ENCODE results near the gene MBNL2. TPM values are rescaled to one million over a fixed set of nuclear protein-coding genes. Genes with fewer than 3 reads are reported as not detected.
A peak's percentile ranks its signal among the peaks of the same experiment; 100 is the strongest.

The MBNL2 gene
- total RNA-seq, 2 experiments from 2014 or later = 2.7 to 7.4 TPM

DNA sequence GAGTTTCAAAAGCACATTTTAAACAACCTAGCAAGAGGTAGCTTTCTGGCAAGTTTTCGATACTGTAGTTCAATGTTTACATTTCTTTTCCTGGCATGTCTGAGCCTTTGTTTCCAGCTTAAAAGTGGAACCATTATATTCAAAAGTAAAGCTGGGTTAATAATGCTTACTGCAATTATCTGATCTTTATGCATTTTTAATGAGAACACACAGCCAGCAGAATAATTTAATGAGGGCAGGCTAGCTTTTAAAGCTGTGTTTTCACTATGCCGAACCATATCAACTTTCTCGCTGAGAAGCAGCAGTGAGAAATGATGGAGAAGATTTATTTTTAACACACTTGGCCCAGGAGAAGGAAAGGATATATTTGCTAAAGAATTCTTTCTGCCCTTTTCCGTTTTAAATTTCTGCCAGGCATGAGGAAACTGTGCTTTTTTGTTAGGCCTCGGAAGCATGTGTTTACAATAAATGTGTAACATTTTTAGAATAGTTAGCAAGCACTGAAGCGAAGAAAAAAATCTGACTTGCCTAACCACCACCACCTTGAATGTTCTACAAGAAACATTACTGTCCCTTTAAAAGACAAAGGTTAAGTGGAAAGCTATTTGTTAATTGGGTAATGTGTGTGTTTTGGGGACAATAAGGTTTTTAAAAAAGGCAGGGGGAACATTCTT, 1.0 kb downstream of the MBNL2 start:
- H4K20me1 ChIP-seq (ENCODE audit: insufficient read depth, low read length) = no peaks in the 10 kb centered on the region
- intact Hi-C loops (cut with micrococcal nuclease; ENCODE audit: unreplicated experiment) = loop anchor here (10.0 kb wide), 1 partner anchor 122 kb away; no protein-coding TSS in a partner anchor
- ChIA-PET CTCF (ENCODE audit: unreplicated experiment) (no interaction called here), POLR2A (interaction anchor here (0.8 to 1.1 kb wide), 4 partner anchors 10 to 209 kb away, joined by 3 to 4 read pairs (median 3); no protein-coding TSS in a partner anchor)
- no peaks in the 10 kb centered on the region for H3K9me2 ChIP-seq (ENCODE audit: insufficient read depth, low read length)
- no peak for TF ChIP-seq EZH2phosphoT487 (IDR thresholded peaks at IDR 0.05; ENCODE audit: borderline replicate concordance, low read depth, low read length)
- TF ChIP-seq, protein P1, sequence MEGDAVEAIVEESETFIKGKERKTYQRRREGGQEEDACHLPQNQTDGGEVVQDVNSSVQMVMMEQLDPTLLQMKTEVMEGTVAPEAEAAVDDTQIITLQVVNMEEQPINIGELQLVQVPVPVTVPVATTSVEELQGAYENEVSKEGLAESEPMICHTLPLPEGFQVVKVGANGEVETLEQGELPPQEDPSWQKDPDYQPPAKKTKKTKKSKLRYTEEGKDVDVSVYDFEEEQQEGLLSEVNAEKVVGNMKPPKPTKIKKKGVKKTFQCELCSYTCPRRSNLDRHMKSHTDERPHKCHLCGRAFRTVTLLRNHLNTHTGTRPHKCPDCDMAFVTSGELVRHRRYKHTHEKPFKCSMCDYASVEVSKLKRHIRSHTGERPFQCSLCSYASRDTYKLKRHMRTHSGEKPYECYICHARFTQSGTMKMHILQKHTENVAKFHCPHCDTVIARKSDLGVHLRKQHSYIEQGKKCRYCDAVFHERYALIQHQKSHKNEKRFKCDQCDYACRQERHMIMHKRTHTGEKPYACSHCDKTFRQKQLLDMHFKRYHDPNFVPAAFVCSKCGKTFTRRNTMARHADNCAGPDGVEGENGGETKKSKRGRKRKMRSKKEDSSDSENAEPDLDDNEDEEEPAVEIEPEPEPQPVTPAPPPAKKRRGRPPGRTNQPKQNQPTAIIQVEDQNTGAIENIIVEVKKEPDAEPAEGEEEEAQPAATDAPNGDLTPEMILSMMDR (conservative IDR thresholded peaks at IDR 0.05; ENCODE audit: low read length) = no peak
- H2AFZ ChIP-seq (ENCODE audit: low read length) = peak overlapping the region; percentile 72; the same call in 1 of the 2 replicates
- peak overlapping the region; percentile 89 for H3K4me3 ChIP-seq (ENCODE audit: low read depth, low read length, poor library complexity, severe bottlenecking)
- H3K9me3 ChIP-seq (ENCODE audit: low read length) = no peaks in the 10 kb centered on the region
- H3K27ac ChIP-seq (ENCODE audit: low read depth, low read length, poor library complexity, severe bottlenecking) = peak overlapping the region; percentile 65
- BruUV-seq (replicated peaks) = no TSS peak
- no peaks in the 10 kb centered on the region for H3K36me3 ChIP-seq (ENCODE audit: insufficient read depth, low read length)
- H3K4me2 ChIP-seq (ENCODE audit: low read length) = peak overlapping the region; percentile 94
- H3K79me2 ChIP-seq (ENCODE audit: insufficient read depth, low read depth, low read length) = peaks cover 56% of the 10 kb centered on the region
- peak; percentile 5 for DNase-seq (ENCODE audit: low spot score)
- H3K4me1 ChIP-seq (ENCODE audit: insufficient read depth, low read length, poor library complexity, severe bottlenecking) = peaks cover 39% of the 10 kb centered on the region

DNA sequence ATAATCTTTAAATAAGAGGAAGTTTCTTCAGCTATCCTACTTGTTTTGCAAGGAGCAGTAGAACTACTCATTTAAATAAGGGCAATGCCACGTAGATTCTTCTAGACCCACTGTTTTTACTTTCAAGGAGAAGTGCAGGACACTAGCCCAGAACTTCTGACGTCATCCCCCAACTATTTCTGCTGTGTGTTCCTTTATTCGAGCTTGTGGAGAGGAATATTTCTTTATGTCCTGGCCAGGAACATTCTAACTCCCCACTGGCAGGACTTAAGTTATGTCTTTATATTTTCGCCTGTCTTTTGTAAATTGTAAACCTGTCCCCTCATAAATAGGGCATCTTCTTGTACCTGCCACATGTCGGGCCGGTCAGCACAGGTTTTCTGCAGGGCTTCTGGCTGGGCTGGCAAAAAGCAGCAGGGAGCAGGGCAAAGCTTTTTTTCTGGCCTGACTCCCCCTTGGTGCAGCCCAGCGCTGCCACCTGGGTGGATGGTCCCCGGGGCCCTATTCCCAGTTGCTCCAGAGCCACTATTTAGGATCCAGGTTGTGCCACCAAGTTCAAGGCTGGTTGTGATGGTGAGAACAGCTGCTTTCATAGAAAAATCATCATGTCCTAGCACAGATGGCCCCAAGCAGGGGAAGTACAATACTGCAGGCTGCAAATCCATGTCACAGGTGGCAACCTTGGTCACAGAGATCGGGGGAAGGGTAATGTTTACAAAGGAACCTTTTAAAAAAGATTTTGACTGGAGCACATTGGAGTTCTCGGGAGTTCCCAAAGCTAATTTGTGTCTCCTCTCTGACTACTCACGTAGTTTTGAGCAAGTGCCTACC, 1.8 kb downstream of the MBNL2 start:
- intact Hi-C loops (cut with micrococcal nuclease; ENCODE audit: unreplicated experiment) = loop anchor here (2.0 to 10.0 kb wide), 2 partner anchors 121 to 209 kb away; no protein-coding TSS in a partner anchor
- peaks cover 39% of the 10 kb centered on the region for H3K4me1 ChIP-seq (ENCODE audit: insufficient read depth, low read length, poor library complexity, severe bottlenecking)
- ChIA-PET CTCF (ENCODE audit: unreplicated experiment) (no interaction called here), POLR2A (interaction anchor here (0.6 to 1.7 kb wide), 9 partner anchors 11 to 730 kb away, joined by 3 to 8 read pairs (median 4); partner anchors contain the start of gene IPO5)
- H3K79me2 ChIP-seq (ENCODE audit: insufficient read depth, low read depth, low read length) = peaks cover 56% of the 10 kb centered on the region
- TF ChIP-seq EZH2phosphoT487 (IDR thresholded peaks at IDR 0.05; ENCODE audit: borderline replicate concordance, low read depth, low read length) = no peak
- TF ChIP-seq, protein P1 (conservative IDR thresholded peaks at IDR 0.05; ENCODE audit: low read length) = no peak
- H3K27ac ChIP-seq (ENCODE audit: low read depth, low read length, poor library complexity, severe bottlenecking) = peak overlapping the region; percentile 65
- no TSS peak for BruUV-seq (replicated peaks)
- H2AFZ ChIP-seq (ENCODE audit: low read length) = peak overlapping the region; percentile 72; the same call in 1 of the 2 replicates
- peak overlapping the region; percentile 94 for H3K4me2 ChIP-seq (ENCODE audit: low read length)
- H3K9me3 ChIP-seq (ENCODE audit: low read length) = no peaks in the 10 kb centered on the region
- no peaks in the 10 kb centered on the region for H3K9me2 ChIP-seq (ENCODE audit: insufficient read depth, low read length)
- no peaks in the 10 kb centered on the region for H3K36me3 ChIP-seq (ENCODE audit: insufficient read depth, low read length)
- DNase-seq (ENCODE audit: low spot score) = peak; percentile 50
- no peaks in the 10 kb centered on the region for H4K20me1 ChIP-seq (ENCODE audit: insufficient read depth, low read length)
- peak overlapping the region; percentile 89 for H3K4me3 ChIP-seq (ENCODE audit: low read depth, low read length, poor library complexity, severe bottlenecking)

All from OCI-LY7 (cell line).